Left ventricle myocardium superior (tissue), 1 donor: ENCODE results near the gene SEZ6L2. TPM values are rescaled to one million over a fixed set of nuclear protein-coding genes. Genes with fewer than 3 reads are reported as not detected.
"Not testable (repeated sequence)": the region's sequence is repeated elsewhere in the genome, so short reads cannot be mapped to it uniquely, and the experiment has no call there.

Experiments used
- ATAC-seq: fragments of 200-7000 bp; cut with Tn5 transposase; one replicate; pipeline ENCODE4 v1.9.1; 2020; ENCODE audit warnings: mild to moderate bottlenecking, moderate library complexity
- DNase-seq: peaks from one replicate; pipeline ENCODE4 v3.0.0-alpha.2; 2020
- intact Hi-C: fragments of 100-400 bp; cut with micrococcal nuclease; formaldehyde crosslinking; loops from one replicate; pipeline ENCODE4 v1.11.0; 2022
- total RNA-seq: library from RNA; stranded (reverse); fragmentation: NEBNext Ultra II Directional; extraction: Animal tissue kit (Norgen Biotek cat#: 25700); gene quantifications from one replicate; pipeline ENCODE4 v1.2.1, GENCODE V29; 2021
- donor health status: DM: no; HTN: yes; CAD: no; lungs with severe emphysema.

Gene SEZ6L2
- total RNA-seq, 1 donor from 2014 or later, result 0.22 TPM

DNA sequence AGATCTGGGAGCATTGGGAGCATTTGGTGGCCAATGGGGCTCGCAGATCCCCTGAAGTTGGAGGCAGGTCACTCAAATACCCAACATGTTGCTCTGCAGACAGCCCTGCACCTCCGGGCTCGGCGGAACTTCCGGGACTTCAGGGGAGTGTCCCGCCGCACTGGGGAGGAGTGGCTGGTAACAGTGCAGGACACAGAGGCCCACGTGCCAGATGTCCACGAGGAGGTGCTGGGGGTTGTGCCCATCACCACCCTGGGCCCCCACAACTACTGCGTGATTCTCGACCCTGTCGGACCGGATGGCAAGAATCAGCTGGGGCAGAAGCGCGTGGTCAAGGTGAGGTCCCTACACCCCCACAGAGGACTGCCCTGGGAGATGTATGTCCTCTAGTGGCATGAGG, 62.7 kb downstream of the SEZ6L2 start:
- DNase-seq (no peak), ATAC-seq (no peak)
- intact Hi-C loops, result no loop called here

DNA sequence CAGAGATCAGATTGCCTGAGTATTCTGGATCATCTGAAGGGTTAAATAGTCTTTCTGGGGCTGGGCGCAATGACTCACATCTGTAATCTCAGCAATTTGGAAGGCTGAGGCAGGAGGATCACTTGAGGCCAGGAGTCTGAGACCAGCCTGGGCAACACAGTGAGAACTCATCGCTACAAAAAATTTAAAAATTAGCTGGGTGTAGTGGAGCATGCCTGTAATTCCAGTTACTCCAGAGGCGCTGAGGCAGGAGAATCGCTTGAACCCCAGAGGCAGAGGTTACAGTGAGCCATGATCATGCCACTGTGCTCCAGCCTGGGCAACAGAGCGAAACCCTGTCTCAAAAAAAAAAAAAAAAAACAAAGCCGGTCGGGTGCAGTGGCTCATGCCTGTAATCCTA, 63.4 kb downstream of the SEZ6L2 start:
- ATAC-seq (no peak), DNase-seq (no peak)
- intact Hi-C loops, result no loop called here

DNA sequence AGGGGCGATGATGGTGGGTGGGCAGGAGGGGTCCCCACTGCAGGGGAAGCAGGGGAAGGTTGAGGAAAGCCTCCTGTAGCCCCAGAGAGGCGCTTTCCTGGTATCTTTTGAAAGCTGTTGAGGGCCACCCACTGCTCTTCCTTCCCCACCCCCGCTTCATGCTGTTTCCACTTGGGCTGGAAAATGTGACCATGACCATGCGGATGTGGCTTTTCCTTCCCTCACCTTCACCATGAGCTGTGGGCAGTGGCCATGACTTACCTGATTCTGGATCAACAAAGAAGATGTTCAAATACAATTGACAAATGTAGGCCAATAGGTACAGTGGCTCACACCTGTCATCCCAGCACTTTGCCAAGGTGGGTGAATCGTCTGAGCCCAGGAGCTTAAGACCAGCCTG, 65.3 kb downstream of the SEZ6L2 start:
- intact Hi-C loops, result no loop called here
- DNase-seq, result no peak
- no peak for ATAC-seq

DNA sequence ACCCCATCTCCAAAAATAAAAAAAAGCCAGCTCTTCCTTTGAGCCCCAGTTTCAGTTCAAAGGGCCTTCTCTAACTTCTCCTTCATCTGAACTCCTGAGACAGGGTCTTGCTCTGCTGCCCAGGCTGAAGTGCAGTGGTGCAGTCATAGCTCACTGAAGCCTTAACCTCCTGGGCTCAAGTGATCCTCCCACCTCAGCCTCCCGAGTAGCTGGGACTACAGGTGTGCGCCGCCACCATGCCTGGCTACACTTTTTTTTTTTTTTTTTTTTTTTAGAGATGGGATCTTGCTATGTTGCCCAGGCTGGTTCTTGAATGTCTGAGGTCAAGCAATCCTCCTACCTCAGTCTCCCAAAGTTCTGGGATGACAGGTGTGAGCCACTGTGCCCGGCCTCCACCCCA, 66.1 kb downstream of the SEZ6L2 start:
- intact Hi-C loops, ATAC-seq, DNase-seq: not testable (repeated sequence)

DNA sequence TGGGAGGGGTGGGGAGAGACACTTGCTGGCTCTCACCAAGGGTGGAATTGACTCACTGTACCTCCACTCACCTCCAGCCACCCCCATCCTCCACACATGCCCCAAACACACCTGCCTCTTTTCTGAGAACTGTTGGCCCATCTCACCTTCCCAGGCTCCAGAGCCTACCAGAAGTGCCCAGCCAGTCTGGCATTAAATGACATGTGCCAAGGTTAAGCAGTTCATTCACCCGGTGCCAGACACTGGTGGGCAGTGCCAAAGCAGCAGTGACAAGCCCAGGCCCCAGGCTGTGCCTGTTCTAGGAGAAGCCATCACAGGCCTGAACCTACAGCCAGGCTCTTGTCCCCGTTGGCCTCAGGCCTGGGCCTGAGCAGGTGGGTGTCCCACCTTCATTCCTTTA, 67.9 kb downstream of the SEZ6L2 start:
- ATAC-seq (peak; percentile 90), DNase-seq (peak; percentile 73)
- intact Hi-C loops, result no loop called here

DNA sequence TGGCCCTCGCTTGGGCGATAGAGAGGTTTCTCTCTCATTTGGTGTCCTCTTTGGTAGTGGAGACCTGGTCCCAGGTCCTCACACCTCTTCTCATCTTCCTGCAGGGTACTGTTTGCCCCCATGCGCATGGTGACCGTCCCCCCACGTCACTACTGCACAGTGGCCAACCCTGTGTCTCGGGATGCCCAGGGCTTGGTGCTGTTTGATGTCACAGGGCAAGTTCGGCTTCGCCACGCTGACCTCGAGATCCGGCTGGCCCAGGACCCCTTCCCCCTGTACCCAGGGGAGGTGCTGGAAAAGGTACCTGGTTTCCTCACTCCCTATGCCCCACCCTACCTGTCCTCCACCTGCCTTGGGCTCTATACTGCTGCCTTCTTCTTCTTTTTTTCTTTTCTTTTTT, 68.6 kb downstream of the SEZ6L2 start:
- intact Hi-C loops, result no loop called here
- no peak for ATAC-seq
- DNase-seq, result no peak

DNA sequence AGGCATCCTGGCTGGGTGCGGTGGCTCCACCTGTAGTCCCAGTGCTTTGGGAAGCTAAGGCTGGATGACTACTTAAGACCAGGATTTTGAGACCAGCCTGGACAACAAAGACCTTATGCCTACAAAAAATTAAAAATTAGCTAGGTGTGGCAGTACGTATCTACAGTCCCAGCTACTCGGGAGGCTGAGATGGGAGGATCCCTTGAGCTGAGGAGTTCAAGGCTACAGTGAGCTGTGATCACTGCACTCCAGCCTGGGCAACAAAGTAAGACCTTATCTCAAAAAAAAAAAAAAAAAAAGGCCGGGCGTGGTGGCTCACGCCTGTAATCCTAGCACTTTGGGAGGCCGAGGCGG, 73.0 kb downstream of the SEZ6L2 start:
- no peak for ATAC-seq
- intact Hi-C loops, result no loop called here

DNA sequence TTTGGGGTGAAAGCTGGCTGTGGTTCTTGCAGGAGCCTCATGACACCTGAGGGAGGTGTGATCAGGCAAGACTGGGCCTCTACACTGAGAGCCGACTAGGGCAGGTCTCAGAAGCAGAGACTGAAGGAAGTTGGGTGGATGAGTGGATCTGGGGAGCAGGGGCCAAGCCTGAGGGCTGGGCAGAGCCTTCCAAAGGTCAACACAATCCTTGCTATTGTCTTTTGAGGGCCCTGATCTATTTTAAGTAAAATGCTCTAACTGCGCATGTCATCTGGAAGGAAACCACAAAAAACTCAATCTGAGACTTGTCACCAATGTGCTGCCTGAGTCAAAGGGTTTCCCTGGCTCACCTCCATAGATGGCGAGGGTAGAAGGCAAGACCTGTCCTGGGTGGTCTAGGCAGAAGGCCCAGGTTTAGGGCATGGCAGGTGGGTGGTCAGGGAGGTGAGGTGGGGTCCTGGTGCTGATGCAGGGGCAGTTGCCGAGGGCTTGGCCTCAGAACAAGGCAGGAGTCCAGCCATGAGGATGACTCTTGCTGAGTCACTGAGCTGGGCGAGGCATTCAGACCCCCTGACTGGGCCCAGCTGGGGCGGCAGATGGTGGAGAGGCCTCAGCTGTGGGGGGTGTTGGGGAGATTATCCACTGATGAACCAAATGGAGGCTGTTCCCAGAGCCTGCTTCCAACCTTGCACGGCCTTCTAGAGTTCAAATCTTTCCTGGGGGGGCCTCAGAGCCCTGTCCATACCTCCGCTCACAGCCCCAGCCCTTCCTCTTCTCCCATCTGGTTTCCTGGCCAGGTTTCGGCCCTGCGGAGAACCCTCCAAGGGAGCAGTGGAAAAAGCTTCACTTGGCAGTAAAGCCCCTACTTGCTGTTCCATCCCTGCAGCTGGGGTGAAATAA, 74.0 kb downstream of the SEZ6L2 start:
- DNase-seq (peak; percentile 75), ATAC-seq (peak; percentile 80)
- intact Hi-C loops, result no loop called here

More for the DNA sequence above, 73.0 kb downstream of the SEZ6L2 start:
- no peak for DNase-seq

DNA sequence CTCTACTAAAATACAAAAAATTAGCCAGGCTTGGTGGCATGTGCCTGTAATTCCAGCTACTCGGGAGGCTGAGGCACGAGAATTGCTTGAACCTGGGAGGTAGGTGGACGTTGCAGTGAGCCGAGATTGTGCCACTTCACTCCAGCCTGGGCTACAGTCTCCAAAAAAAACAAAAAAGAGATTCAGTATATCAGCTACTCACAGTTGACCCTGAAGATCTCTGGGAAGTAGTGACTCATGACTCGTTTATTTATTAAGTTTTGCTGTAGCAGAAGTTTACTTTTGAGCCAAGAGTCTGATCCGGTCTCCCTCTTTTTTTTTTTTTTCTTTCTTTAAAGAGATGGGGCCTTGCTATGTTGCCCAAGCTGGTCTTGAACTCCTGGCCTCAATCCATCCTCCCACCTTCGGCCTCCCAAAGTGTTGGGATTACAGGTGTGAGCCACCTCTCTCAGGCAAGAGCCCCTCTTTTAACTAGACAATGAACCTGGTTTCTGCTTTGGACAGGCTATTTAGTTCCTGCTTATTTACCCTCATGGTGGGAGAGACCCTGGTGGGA, 74.7 kb downstream of the SEZ6L2 start:
- DNase-seq (no peak), ATAC-seq (peak; percentile 46)
- intact Hi-C loops, result no loop called here

DNA sequence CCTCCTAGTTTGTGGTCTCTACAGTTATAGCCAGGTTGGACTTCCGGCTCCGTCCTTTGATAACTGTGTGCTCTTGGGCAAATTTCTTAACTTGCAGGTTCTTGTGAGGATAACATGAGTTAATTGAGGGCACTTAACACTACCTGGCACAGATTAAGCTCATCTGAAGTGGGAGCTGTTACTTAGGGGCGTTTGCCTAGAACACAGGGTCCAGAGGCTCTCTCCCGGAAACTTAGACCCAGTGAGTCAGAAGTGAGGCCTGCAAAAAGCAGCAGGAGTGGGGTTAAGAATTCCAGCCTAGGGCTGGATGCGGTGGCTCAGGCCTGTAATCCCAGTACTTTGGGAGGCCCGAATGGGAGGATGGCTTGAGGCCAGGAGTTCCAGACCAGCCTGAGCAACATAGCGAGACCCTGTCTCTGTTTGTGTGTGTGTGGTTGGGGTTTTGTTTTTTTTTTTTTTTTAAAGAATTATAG, 77.7 kb downstream of the SEZ6L2 start:
- ATAC-seq (no peak), DNase-seq (no peak)
- intact Hi-C loops, result no loop called here

Other genes with a start within 250 kb of the SEZ6L2 start
- gene SPN, start 236.3 kb downstream of the SEZ6L2 start, total RNA-seq, result 0.87 TPM
- gene QPRT, start 220.4 kb downstream of the SEZ6L2 start, total RNA-seq, result 26.0 TPM
- gene C16orf54, start 153.6 kb downstream of the SEZ6L2 start, total RNA-seq, result 0.74 TPM
- not detected for gene ZG16, start 121.3 kb downstream of the SEZ6L2 start, total RNA-seq
- gene KIF22, start 108.8 kb downstream of the SEZ6L2 start, total RNA-seq, result 55.2 TPM
- 101 TPM for gene MAZ, start 93.0 kb downstream of the SEZ6L2 start, total RNA-seq
- gene PRRT2, start 87.4 kb downstream of the SEZ6L2 start, total RNA-seq, result 3.1 TPM
- 16.2 TPM for gene PAGR1, start 83.4 kb downstream of the SEZ6L2 start, total RNA-seq
- gene MVP, start 79.1 kb downstream of the SEZ6L2 start, total RNA-seq, result 47.0 TPM
- gene CDIPT, start 36.3 kb downstream of the SEZ6L2 start, total RNA-seq, result 65.8 TPM
- 0.37 TPM for gene ASPHD1, start 938 bp upstream of the SEZ6L2 start, total RNA-seq
- gene KCTD13, start 26.7 kb upstream of the SEZ6L2 start, total RNA-seq, result 5.5 TPM
- gene TMEM219, start 62.5 kb upstream of the SEZ6L2 start, total RNA-seq, result 66.2 TPM
- 34.9 TPM for gene TAOK2, start 74.3 kb upstream of the SEZ6L2 start, total RNA-seq
- gene HIRIP3, start 96.1 kb upstream of the SEZ6L2 start, total RNA-seq, result 19.4 TPM
- gene INO80E, start 96.7 kb upstream of the SEZ6L2 start, total RNA-seq, result 31.3 TPM
- gene DOC2A, start 111.5 kb upstream of the SEZ6L2 start, total RNA-seq, result 0.82 TPM
- not detected for gene C16orf92, start 123.6 kb upstream of the SEZ6L2 start, total RNA-seq
- not detected for gene TLCD3B, start 131.7 kb upstream of the SEZ6L2 start, total RNA-seq
- 4,258 TPM for gene ALDOA, start 166.2 kb upstream of the SEZ6L2 start, total RNA-seq
- 33.1 TPM for gene PPP4C, start 176.4 kb upstream of the SEZ6L2 start, total RNA-seq
- 0.79 TPM for gene TBX6, start 192.4 kb upstream of the SEZ6L2 start, total RNA-seq
- gene YPEL3, start 196.7 kb upstream of the SEZ6L2 start, total RNA-seq, result 66.0 TPM
- gene GDPD3, start 214.0 kb upstream of the SEZ6L2 start, total RNA-seq, result 2.0 TPM
- 44.7 TPM for gene MAPK3, start 223.7 kb upstream of the SEZ6L2 start, total RNA-seq